GM21390 (cell line): ENCODE measurements around the gene TRAPPC10.

Experiments
- ATAC-seq: cut with Tn5 transposase; IDR thresholded peaks from one replicate; pipeline ENCODE4 v1.9.1; 2021; ENCODE audit not compliant: unreplicated experiment

Gene TRAPPC10

DNA sequence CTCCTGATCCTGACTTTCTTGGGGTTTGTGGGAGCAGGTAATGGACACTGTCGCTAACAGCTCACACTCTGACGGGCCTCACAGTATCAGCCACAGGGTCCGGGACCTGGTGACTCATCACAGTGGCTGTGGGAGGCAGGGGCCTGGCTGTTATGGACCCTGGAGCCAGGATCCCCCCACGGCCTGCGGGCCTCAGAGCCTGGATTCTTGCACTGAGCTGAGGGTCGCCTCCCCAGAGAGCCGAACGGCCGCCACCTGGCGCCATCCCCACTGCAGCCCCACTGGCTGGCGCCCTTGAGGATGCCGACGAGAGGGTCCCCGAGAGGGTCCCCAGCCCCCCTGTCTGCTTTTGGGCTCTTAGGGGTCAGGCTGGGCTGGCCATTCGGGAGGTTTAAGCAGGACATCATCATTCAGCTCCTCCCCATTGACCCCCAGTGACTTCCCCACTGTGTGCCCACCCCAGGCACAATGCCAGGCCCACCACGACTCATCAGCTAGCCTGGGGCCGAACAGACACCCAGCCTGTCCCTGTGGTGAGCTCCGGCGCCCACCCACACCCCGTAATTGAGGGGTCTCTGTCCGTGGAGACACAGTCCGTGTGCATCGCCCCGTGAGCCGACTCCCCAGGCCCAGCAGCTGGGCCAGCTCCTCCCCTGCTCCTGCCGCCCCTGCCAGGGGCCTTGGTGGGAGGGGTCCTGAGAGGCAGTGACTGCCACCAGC, 30.8 kb upstream of the TRAPPC10 start:
- no peak for ATAC-seq

- ATAC-seq = no peak
Measured at GRCh38 chr21:43981871-43982210, 30.3 kb upstream of the TRAPPC10 start.

- ATAC-seq = no peak
Measured at GRCh38 chr21:43982489-43983078, 29.5 kb upstream of the TRAPPC10 start.

- no peak for ATAC-seq
Measured at GRCh38 chr21:43983390-43983789, 28.7 kb upstream of the TRAPPC10 start.

DNA sequence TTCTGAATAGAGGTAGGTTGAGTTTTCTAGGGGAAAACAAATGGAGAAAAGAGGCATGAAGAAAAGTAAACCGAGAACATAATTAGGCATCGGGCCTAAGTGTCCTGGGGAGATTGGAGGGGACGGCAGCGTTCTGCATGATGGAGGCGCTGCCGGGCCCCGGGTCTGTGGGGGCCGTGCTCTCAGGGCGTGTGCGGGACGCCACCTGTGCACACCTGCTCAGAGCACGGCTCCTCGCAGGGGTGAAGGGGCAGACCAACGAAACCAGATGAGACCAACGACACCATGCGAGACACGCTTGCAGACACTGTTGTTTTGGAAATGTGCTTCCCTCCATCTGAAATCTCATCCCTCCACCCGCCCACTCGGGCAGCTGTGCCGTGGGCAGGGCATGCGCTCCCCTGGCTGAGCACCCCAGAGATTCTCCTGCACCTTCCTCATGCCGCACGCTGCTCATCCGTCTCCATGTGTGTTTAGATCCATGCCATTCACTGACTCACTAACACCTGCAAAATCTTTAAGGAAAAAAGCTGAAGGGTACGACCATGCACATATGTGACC, 28.2 kb upstream of the TRAPPC10 start:
- ATAC-seq = no peak

GRCh38 chr21:43984905-43985689, 27.0 kb upstream of the TRAPPC10 start:
- no peak for ATAC-seq

DNA sequence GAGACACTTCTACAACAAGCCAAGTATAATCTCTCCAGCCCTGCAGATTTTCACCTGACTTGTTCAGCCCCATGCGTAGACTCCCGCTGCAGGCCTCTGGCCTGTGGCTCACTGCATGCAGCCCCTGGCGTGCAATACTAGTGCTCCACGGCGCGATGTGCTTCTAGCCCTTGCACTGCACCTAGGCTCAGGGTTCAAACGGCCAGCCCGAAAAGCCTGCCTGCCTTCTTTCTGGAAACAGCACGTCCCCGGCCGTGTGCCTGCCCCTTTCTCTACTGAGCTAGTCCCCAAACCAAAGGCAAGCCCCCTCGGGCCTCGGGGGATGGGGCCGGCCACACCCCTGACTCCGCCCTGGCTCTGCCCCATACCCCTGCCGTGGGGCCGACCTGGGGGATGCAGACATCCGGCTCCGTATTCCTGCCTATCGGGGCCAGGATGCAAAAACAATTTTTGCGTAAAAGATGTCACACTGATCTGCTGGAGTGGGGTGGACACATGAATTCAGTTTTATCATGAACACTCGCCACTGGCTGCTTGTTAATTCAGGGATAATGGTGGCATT, 26.3 kb upstream of the TRAPPC10 start:
- ATAC-seq = no peak

DNA sequence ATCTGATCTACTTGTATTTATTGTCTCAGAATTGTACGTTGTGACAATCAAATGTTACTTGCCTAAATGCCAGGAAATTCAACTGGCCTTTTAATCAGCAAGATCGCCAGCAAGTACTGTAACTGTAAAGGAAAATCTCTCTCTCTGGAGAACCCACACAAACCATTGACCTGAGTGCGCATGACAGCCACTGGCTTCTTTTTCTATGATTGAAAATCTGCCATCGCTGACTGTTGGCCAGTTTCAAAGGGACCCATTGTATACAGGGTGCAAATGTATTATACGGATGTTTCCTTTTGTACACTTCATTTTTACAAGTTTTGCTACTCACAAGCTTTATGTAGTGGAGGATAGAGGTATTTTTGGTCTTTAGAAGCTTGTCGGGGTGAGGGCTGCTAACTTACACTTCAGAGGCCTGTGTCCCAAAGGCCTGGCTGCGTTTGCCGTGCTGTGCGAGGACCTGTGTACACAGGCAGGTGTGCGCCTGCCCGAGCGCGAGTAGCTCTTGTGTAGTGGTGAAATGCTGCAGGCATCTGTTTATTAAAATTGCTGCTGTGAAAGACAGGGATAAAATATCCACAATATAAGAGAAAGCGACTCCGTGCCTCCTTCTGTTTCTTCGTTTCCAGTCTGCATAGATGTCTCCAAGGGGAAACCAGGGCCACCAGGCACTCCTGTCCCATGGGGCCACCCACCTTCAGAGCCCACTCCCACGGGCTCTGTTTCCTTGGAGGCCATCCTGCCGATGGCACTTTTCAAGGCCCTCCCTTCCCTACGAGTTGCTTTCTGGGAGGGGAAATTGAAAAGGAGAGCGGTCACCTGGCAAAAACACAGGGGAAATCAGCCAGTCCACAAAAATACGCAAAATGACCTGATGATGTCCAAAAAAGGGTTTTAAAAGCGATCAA, 25.3 kb upstream of the TRAPPC10 start:
- no peak for ATAC-seq

- no peak for ATAC-seq
Measured at GRCh38 chr21:43987509-43987908, 24.6 kb upstream of the TRAPPC10 start.

GRCh38 chr21:43988016-43988415, 24.1 kb upstream of the TRAPPC10 start:
- ATAC-seq = no peak

DNA sequence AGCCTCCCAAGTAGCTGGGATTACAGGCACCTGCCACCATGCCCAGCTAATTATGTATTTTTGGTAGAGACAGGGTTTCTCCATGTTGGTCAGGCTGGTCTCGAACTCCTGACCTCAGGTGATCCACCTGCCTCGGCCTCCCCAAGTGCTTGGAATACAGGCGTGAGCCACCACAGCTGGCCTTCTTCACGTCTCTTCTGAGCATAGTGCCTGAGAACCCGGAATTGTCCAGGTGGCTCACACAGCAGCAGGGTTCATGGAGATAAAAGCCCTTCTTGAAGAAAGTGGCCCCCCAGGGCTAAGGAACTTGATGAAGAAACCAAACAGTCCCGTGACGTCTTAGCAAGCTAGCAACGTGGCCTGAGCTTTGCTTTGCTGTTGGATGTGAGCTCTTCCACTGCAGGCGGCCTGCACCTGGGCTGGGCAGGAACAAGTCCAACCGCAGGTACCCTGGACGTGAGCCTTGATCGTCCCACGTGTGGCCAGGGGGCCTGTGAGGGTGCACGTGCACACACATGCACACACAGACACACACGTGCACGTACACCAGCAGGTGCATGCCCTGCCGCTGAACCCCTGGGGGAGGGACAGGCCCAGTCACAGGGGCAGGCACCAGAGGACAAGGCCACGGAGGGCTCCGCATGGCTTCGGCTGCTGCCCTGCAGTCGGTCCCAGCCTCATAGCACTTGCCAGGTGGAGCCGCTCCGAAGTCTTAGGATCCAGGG, 23.4 kb upstream of the TRAPPC10 start:
- no peak for ATAC-seq

DNA sequence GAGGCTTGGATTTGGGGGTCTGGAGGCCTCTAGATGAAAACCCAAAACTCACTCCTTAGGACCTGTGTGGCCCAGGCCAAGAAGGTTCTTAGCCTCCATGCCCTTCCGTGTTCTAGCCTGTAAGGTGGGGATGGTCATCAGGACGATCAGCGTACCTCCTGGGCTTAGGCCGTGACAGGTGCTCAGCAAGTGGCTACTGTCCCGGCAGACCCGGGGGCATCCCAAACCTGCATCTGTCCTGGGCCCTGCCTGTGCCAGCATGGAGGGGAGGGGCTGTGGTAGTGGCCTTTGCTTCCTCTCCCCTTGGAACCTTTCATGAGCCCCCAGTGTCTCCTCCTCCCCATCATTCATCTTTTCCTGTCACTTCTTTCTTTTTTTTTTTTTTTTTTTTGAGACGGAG, 22.7 kb upstream of the TRAPPC10 start:
- no peak for ATAC-seq

GRCh38 chr21:43991447-43991991, 20.6 kb upstream of the TRAPPC10 start:
- no peak for ATAC-seq

GRCh38 chr21:43992121-43992520, 20.0 kb upstream of the TRAPPC10 start:
- no peak for ATAC-seq

- ATAC-seq = no peak
Measured at GRCh38 chr21:43993420-43993934, 18.6 kb upstream of the TRAPPC10 start.

DNA sequence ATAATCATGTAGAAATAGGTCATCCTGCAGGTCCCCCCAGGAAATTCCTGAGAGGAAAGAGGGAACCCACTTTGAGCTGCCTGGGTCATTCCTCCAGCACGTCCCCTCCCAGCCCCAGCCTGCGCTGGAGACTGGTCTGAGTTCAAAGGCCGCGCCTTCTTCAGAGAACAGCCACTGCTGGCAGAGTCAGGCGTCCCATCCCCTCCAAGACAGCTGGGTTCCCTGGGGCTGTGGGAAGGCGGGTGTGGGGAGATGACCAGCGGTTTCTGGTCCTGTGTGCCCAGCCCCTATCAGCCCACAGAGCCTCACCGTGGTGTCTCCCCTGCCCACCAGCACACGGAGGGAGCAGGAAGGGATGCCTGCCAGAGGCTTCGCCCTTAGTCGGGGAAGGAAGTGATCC, 18.0 kb upstream of the TRAPPC10 start:
- no peak for ATAC-seq

- ATAC-seq = no peak
Measured at GRCh38 chr21:43994646-43995045, 17.5 kb upstream of the TRAPPC10 start.

DNA sequence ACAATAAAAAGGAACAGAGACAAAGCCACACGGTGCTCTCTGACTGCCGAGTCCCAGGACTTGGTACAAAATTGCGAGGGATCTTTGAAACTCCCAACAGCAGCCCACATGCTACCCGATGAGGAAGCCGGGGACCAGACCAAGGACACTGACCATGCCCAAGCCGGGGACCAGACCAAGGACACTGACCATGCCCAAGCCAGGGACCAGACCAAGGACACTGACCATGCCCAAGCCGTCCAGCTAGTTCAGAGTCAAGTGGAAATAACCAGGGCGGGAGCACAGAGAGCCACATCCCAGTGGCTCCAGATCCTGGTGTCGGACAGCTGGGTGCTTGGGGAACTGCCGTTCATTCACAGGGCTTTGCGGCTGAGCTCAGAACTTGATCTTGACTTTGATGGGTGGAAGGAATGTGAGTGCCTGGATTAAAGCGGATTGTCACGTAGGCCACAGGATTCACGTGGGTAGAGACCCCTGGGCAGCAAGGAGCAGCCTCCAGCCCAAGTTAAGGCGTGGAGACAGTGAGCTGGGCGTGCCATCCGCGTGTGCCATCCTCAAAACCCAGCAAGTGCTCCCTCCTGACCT, 16.5 kb upstream of the TRAPPC10 start:
- ATAC-seq = no peak
